Measurements from ENCODE around the gene USP3. TPM values are rescaled to one million over a fixed set of nuclear protein-coding genes. Genes with fewer than 3 reads are reported as not detected.

Gene USP3
- total and polyA plus RNA-seq, 3 donors from 2014 or later = 23.2 to 43.1 (median 38.5) TPM

DNA sequence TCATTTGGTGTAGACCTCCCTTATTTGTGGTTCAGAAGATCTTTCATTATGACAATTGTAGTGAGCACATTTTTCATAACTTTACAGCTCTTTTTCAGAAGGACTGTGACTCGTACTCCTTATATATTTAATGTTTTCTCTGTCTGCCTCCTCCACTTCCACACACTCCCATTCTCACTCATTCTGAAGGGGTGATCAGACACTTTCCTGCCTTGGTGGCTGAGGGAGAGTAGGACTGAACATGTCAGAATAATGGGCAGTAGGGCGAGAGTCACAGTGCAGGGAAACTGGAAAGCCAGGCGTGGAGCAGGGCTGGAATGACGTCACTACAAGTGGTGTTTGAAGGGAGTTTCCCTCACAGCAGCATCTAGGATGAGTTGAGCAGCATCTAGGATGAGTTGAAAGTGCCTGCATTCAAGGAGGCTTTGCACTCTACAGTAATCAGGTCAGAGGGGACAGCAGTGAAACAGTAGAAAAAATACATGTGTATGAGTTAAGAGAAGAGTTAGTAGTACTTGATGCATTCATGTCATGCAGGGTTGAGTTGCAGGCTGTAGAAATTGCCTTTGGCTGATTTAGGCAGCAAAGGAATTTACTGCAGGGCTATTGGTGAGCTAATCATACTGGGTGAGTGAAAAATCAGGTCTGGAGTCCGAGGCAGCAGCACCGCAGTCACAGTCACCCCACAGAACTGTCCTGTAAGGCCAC is 56.5 kb downstream of the USP3 start:
- no peak for TF ChIP-seq POLR2A (IDR thresholded peaks at IDR 0.05)
- TF ChIP-seq, protein P1, sequence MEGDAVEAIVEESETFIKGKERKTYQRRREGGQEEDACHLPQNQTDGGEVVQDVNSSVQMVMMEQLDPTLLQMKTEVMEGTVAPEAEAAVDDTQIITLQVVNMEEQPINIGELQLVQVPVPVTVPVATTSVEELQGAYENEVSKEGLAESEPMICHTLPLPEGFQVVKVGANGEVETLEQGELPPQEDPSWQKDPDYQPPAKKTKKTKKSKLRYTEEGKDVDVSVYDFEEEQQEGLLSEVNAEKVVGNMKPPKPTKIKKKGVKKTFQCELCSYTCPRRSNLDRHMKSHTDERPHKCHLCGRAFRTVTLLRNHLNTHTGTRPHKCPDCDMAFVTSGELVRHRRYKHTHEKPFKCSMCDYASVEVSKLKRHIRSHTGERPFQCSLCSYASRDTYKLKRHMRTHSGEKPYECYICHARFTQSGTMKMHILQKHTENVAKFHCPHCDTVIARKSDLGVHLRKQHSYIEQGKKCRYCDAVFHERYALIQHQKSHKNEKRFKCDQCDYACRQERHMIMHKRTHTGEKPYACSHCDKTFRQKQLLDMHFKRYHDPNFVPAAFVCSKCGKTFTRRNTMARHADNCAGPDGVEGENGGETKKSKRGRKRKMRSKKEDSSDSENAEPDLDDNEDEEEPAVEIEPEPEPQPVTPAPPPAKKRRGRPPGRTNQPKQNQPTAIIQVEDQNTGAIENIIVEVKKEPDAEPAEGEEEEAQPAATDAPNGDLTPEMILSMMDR (IDR thresholded peaks at IDR 0.05) = no peak
- intact Hi-C loops (cut with DNase I; ENCODE audit: low total_unique reads) = no loop called here
- WGBS, 2 donors = 89 to 90% methylated on average over 6 of the region's 6 CpGs
- Histone ChIP-seq H3K4me1 (no peaks in the 10 kb centered on the region), H3K27ac (no peak overlapping the region), H3K36me3 (ENCODE audit: low read depth, missing control alignments) (no peaks in the 10 kb centered on the region), H3K27me3 (no peaks in the 10 kb centered on the region), H3K4me3 (no peak overlapping the region), H3K9me3 (no peaks in the 10 kb centered on the region)
- DNase-seq = no peak

DNA sequence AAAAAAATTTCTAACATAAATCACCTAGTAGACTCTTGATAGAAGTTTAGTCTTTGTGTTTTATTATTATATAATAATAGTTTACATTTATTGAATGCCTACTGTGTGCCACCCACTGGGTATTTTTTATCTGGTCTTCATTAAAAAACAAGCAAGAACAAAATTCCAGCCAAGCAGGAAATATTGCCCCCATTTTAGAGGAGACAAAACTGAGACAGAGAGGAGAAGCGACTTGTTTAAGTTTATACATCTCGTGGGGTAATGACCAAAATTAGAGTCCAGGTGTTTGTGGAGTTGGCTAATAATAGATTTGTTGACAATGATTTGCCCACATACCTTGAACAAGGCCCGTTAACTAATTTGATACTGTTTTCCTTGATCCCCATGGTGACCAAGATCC is 59.7 kb downstream of the USP3 start:
- DNase-seq = no peak
- TF ChIP-seq, protein P1 (IDR thresholded peaks at IDR 0.05) = no peak
- no peak for TF ChIP-seq POLR2A (IDR thresholded peaks at IDR 0.05)
- H3K27ac ChIP-seq = no peak overlapping the region
- WGBS, 2 donors = 29 to 31% methylated on average over 3 of the region's 3 CpGs
- H3K36me3 ChIP-seq (ENCODE audit: low read depth, missing control alignments) = no peaks in the 10 kb centered on the region
- no peaks in the 10 kb centered on the region for H3K9me3 ChIP-seq
- H3K27me3 ChIP-seq = no peaks in the 10 kb centered on the region
- intact Hi-C loops (cut with DNase I; ENCODE audit: low total_unique reads) = no loop called here
- no peak overlapping the region for H3K4me3 ChIP-seq
- H3K4me1 ChIP-seq = no peaks in the 10 kb centered on the region

DNA sequence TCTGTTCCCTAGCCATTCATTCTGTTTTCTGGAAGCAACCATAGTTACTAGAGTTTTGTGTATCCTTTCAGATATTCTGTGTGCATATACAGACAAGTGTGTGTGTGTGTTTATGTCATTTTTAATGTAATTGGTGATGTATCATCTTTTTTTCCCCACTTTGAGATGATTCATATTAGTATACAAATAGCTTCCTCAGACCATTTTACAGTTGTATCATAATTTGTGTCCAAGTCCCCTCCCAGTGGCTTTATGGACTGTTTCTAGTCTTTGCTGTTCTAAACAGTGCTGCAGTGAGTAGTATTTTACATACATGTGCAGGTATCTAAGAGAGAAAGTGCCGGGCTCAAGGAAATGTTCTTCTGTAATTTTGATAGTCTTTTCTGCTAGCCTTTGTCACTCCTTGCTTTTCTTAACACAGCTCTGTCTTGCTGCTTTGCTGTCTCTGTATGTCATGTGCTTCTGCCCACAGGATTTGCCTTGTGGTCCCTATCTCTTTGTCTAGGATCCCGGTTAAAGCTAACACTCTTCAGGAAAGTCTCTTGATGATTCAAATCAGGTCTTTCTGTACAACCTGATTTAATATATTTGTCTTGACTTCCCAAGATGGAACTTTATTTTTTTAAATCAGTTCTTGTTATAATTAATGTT is 61.3 kb downstream of the USP3 start:
- Histone ChIP-seq H3K4me3 (no peak overlapping the region), H3K36me3 (ENCODE audit: low read depth, missing control alignments) (no peaks in the 10 kb centered on the region), H3K27me3 (no peaks in the 10 kb centered on the region), H3K9me3 (no peaks in the 10 kb centered on the region), H3K4me1 (no peaks in the 10 kb centered on the region), H3K27ac (no peak overlapping the region)
- intact Hi-C loops (cut with DNase I; ENCODE audit: low total_unique reads) = no loop called here
- no peak for DNase-seq
- TF ChIP-seq, protein P1 (IDR thresholded peaks at IDR 0.05) = no peak
- TF ChIP-seq POLR2A (IDR thresholded peaks at IDR 0.05) = no peak
- WGBS, 2 donors = 73 to 81% methylated on average over 2 of the region's 2 CpGs

DNA sequence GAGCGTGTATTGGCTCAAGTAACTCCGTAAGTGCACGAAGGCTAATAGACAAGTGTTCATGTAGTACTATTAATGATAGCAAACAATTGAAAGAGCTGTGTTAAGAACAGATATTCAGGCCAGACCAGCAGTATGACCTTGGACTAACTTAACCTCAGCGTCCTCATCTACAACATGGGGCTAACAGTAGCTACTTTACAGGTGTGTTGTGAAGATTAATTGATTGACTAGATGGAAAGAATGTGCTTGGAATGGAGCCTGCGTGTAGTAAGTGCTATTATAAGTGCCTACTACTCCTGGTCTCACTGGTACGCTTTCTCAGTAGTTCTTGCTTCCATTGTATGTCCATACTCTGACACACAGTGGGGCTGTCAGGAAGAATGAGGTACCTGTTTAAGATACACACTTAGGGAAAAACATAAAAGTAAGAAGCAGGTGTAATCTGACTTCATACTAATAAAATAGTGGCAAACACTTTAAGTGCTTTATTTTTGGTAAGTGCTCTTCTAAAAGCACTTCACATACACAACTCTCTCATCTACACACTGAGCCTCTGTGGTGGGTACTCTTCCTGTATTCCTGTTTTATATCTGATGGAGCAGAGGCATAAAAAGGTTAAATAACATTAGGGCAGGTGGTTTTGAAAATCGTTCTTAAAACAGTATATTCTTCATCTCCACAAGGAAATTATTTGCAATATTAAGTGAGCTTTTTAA is 68.5 kb downstream of the USP3 start:
- no peaks in the 10 kb centered on the region for H3K36me3 ChIP-seq (ENCODE audit: low read depth, missing control alignments)
- H3K27ac ChIP-seq = no peak overlapping the region
- WGBS, 2 donors = 88 to 90% methylated on average over 7 of the region's 7 CpGs
- no peak for TF ChIP-seq POLR2A (IDR thresholded peaks at IDR 0.05)
- TF ChIP-seq, protein P1 (IDR thresholded peaks at IDR 0.05) = no peak
- H3K9me3 ChIP-seq = no peaks in the 10 kb centered on the region
- DNase-seq = no peak
- no peak overlapping the region for H3K4me3 ChIP-seq
- intact Hi-C loops (cut with DNase I; ENCODE audit: low total_unique reads) = no loop called here
- no peaks in the 10 kb centered on the region for H3K27me3 ChIP-seq
- H3K4me1 ChIP-seq = no peaks in the 10 kb centered on the region

Measured in testis (tissue), 3 donors.